ENCODE data around the gene USP13. TPM values are rescaled to one million over a fixed set of nuclear protein-coding genes. Genes with fewer than 3 reads are reported as not detected.
"Not testable (repeated sequence)": the region's sequence is repeated elsewhere in the genome, so short reads cannot be mapped to it uniquely, and the experiment has no call there.

USP13 gene
- 10 to 100 TPM in 1 of 2 donors, 1 to 10 TPM in 1; 6.5 to 10.3 TPM for total RNA-seq

GRCh38 chr3:179652447-179653095 lies at the start of gene USP13:
Gene USP13 (plus strand): TSS chr3:179653040. CDS start chr3:179653226, 186 bp downstream.
- ATAC-seq: peak; percentile 66 to 71
- Mint-ChIP-seq H3K36me3 (peaks cover 6 to 19% of the 10 kb centered on the region in 2 donors), H3K9me3 (no peaks in the 10 kb centered on the region), H3K27ac (peak within 1 kb of the TSS; percentile 83 to 91)
- DNase-seq (ENCODE audit: low spot score in 2 of 2): peak; percentile 51 to 67

- H3K9me3 Mint-ChIP-seq: no peaks in the 10 kb centered on the region
- no peak for DNase-seq (ENCODE audit: low spot score in 2 of 2)
- no peak for ATAC-seq
- H3K36me3 Mint-ChIP-seq: peaks cover 13 to 28% of the 10 kb centered on the region in 2 donors
- peak overlapping the region; percentile 96 to 100 for H3K27ac Mint-ChIP-seq
Measured at GRCh38 chr3:179603321-179603720, 49.5 kb upstream of the USP13 start.

GRCh38 chr3:179603831-179604230 lies 49.0 kb upstream of the USP13 start:
- no peak for ATAC-seq
- Mint-ChIP-seq H3K27ac (peak overlapping the region; percentile 96 to 100), H3K36me3 (peaks cover 13 to 28% of the 10 kb centered on the region in 2 donors)

GRCh38 chr3:179604321-179605078 lies 48.3 kb upstream of the USP13 start, which contains the start of the genes MRPL47 and NDUFB5:
Gene MRPL47 (minus strand): TSS chr3:179604638. CDS start chr3:179604624, 14 bp downstream.
Gene NDUFB5 (plus strand): TSS chr3:179604794. CDS start chr3:179604816, 22 bp downstream.
- peak; percentile 92 to 98 for ATAC-seq
- peak within 1 kb of the TSS; percentile 96 to 100 for H3K27ac Mint-ChIP-seq
- peak; percentile 82 to 92 for DNase-seq (ENCODE audit: low spot score in 2 of 2)
- H3K36me3 Mint-ChIP-seq: peaks cover 13 to 28% of the 10 kb centered on the region in 2 donors
- H3K9me3 Mint-ChIP-seq: no peaks in the 10 kb centered on the region

More at GRCh38 chr3:179603831-179604230, 49.0 kb upstream of the USP13 start:
- no peaks in the 10 kb centered on the region for H3K9me3 Mint-ChIP-seq
- DNase-seq (ENCODE audit: low spot score in 2 of 2): no peak

- ATAC-seq (no peak), DNase-seq (ENCODE audit: low spot score in 2 of 2) (no peak)
- peaks cover 13 to 38% of the 10 kb centered on the region in 2 donors for H3K36me3 Mint-ChIP-seq
- no peaks in the 10 kb centered on the region for H3K9me3 Mint-ChIP-seq
- peak overlapping the region; percentile 81 to 83 for H3K27ac Mint-ChIP-seq
Measured at GRCh38 chr3:179606534-179607085, 46.2 kb upstream of the USP13 start.

GRCh38 chr3:179608931-179609720 lies 43.7 kb upstream of the USP13 start:
- H3K36me3 Mint-ChIP-seq: peaks cover 11 to 36% of the 10 kb centered on the region in 2 donors

GRCh38 chr3:179610066-179610465 lies 42.8 kb upstream of the USP13 start:
- H3K27ac Mint-ChIP-seq: peak overlapping the region in 1 of 2 donors; percentile 67
- DNase-seq (ENCODE audit: low spot score in 2 of 2): no peak
- ATAC-seq: no peak
- no peaks in the 10 kb centered on the region for H3K9me3 Mint-ChIP-seq
- peaks cover 2 to 27% of the 10 kb centered on the region in 2 donors for H3K36me3 Mint-ChIP-seq

More at GRCh38 chr3:179608931-179609720, 43.7 kb upstream of the USP13 start:
- no peaks in the 10 kb centered on the region for H3K9me3 Mint-ChIP-seq
- H3K27ac Mint-ChIP-seq: peak overlapping the region; percentile 83 to 88
- DNase-seq (ENCODE audit: low spot score in 2 of 2) (peak in 1 of 2 donors; percentile 14), ATAC-seq (peak; percentile 49 to 82)

GRCh38 chr3:179613807-179614206 lies 39.0 kb upstream of the USP13 start:
- no peak for ATAC-seq
- Mint-ChIP-seq H3K27ac (no peak overlapping the region), H3K36me3 (peaks cover 6 to 18% of the 10 kb centered on the region in 2 donors)

GRCh38 chr3:179615458-179616173 lies 37.2 kb upstream of the USP13 start:
- ATAC-seq: no peak
- no peaks in the 10 kb centered on the region for H3K9me3 Mint-ChIP-seq
- peaks cover 6 to 13% of the 10 kb centered on the region in 2 donors for H3K36me3 Mint-ChIP-seq
- DNase-seq (ENCODE audit: low spot score in 2 of 2): no peak
- no peak overlapping the region for H3K27ac Mint-ChIP-seq

More at GRCh38 chr3:179613807-179614206, 39.0 kb upstream of the USP13 start:
- H3K9me3 Mint-ChIP-seq: no peaks in the 10 kb centered on the region
- DNase-seq (ENCODE audit: low spot score in 2 of 2): no peak

- H3K36me3 Mint-ChIP-seq: peaks cover 11 to 22% of the 10 kb centered on the region in 2 donors
- no peak for ATAC-seq
Measured at GRCh38 chr3:179622023-179622422, 30.8 kb upstream of the USP13 start.

GRCh38 chr3:179624451-179624850 lies 28.4 kb upstream of the USP13 start:
- no peak overlapping the region for H3K27ac Mint-ChIP-seq
- peaks cover 4 to 14% of the 10 kb centered on the region in 2 donors for H3K36me3 Mint-ChIP-seq
- H3K9me3 Mint-ChIP-seq: no peaks in the 10 kb centered on the region
- no peak for ATAC-seq
- no peak for DNase-seq (ENCODE audit: low spot score in 2 of 2)

More at GRCh38 chr3:179622023-179622422, 30.8 kb upstream of the USP13 start:
- no peaks in the 10 kb centered on the region for H3K9me3 Mint-ChIP-seq
- no peak for DNase-seq (ENCODE audit: low spot score in 2 of 2)
- H3K27ac Mint-ChIP-seq: no peak overlapping the region

- H3K27ac Mint-ChIP-seq: no peak overlapping the region
- H3K9me3 Mint-ChIP-seq: no peaks in the 10 kb centered on the region
- ATAC-seq: no peak
- DNase-seq (ENCODE audit: low spot score in 2 of 2): no peak
- peaks cover under 1 to 2% of the 10 kb centered on the region in 2 donors for H3K36me3 Mint-ChIP-seq
Measured at GRCh38 chr3:179630753-179631451, 21.9 kb upstream of the USP13 start.

- ATAC-seq (no peak), DNase-seq (ENCODE audit: low spot score in 2 of 2) (no peak)
- Mint-ChIP-seq H3K36me3 (no peaks in the 10 kb centered on the region), H3K27ac (no peak overlapping the region), H3K9me3 (no peaks in the 10 kb centered on the region)
Measured at GRCh38 chr3:179640469-179640868, 12.4 kb upstream of the USP13 start.

GRCh38 chr3:179642871-179643270 lies 10.0 kb upstream of the USP13 start:
- no peak for DNase-seq (ENCODE audit: low spot score in 2 of 2)
- no peak for ATAC-seq
- no peaks in the 10 kb centered on the region for H3K9me3 Mint-ChIP-seq
- H3K36me3 Mint-ChIP-seq: no peaks in the 10 kb centered on the region
- H3K27ac Mint-ChIP-seq: no peak overlapping the region

GRCh38 chr3:179643837-179644236 lies 9.0 kb upstream of the USP13 start:
- DNase-seq (ENCODE audit: low spot score in 2 of 2); H3K36me3 Mint-ChIP-seq; ATAC-seq; H3K9me3 Mint-ChIP-seq; H3K27ac Mint-ChIP-seq: not testable (repeated sequence)

Measured in activated naive CD4-positive, alpha-beta T cell treated with anti-CD3 and anti-CD28 coated beads, Interleukin-2, amount 50 U/mL, for 72 hours (primary cell).